OCI-LY3 (cell line): Measurements from ENCODE around the gene CASP8.

Experiments
- H2AFZ ChIP-seq: fragments of 200-600, 300-600 bp; shearing (Covaris generic); 2 replicates; pipeline ENCODE4 v1.6.0; 2014; ENCODE audit warnings: antibody characterized with exemption, low read depth, low read length
- H3K27ac ChIP-seq: fragments of 200-600, 300-600 bp; sonication (generic); 2 replicates; pipeline ENCODE4 v1.5.1; 2014; ENCODE audit warnings: mild to moderate bottlenecking, low read length, moderate library complexity, mixed read lengths
- H3K27me3 ChIP-seq: fragments of 200-600, 300-600 bp; sonication (generic); 2 replicates; pipeline ENCODE4 v1.6.1; 2014; ENCODE audit warnings: low read depth, low read length, mixed read lengths
- H3K36me3 ChIP-seq: fragments of 200-600, 300-600 bp; sonication (generic); replicated peaks from 2 replicates; pipeline ENCODE3; 2014; ENCODE audit warnings: low read depth, low read length, mixed read lengths
- H3K4me1 ChIP-seq: fragments of 300-600, 200-600 bp; sonication (generic); 2 replicates; pipeline ENCODE4 v1.6.1; 2014; ENCODE audit warnings: low read length, mixed read lengths
- H3K4me2 ChIP-seq: fragments of 200-600, 300-600 bp; sonication (generic); 2 replicates; pipeline ENCODE4 v1.6.1; 2014; ENCODE audit warnings: low read length, mixed read lengths
- H3K4me3 ChIP-seq: fragments of 300-600, 200-600 bp; sonication (generic); 2 replicates; pipeline ENCODE4 v1.5.1; 2014; ENCODE audit warnings: antibody characterized with exemption, mild to moderate bottlenecking, low read length, moderate library complexity
- H3K79me2 ChIP-seq: fragments of 300-600, 200-600 bp; shearing (Covaris generic); 2 replicates; pipeline ENCODE4 v1.6.1; 2014; ENCODE audit warnings: mild to moderate bottlenecking, low read length, mixed read lengths
- H3K9ac ChIP-seq: fragments of 300-600, 200-600 bp; shearing (Covaris generic); 2 replicates; pipeline ENCODE4 v1.6.0; 2014; ENCODE audit warnings: mild to moderate bottlenecking, low read length, moderate library complexity
- H3K9me3 ChIP-seq: fragments of 200-600, 300-600 bp; shearing (Covaris generic); 2 replicates; pipeline ENCODE4 v1.6.1; 2014; ENCODE audit warnings: low read length, mixed read lengths; ENCODE audit not compliant: insufficient read depth
- H4K20me1 ChIP-seq: fragments of 200-600, 300-600 bp; sonication (generic); 2 replicates; pipeline ENCODE4 v1.6.1; 2016; ENCODE audit warnings: low read length, mixed read lengths; ENCODE audit not compliant: insufficient read depth
- EZH2phosphoT487 ChIP-seq: fragments of 200-600 bp; shearing (Covaris generic); IDR thresholded peaks from 2 replicates; pipeline ENCODE4 v1.6.1; 2018; ENCODE audit warnings: antibody characterized with exemption, mixed run types, low read depth
- TF ChIP-seq, protein P1 (sequence below): fragments of 200-600, 300-600 bp; sonication (generic); IDR thresholded peaks from 2 replicates; pipeline ENCODE4 v1.5.1; 2014; ENCODE audit warnings: antibody characterized with exemption, low read length, low read depth

The CASP8 gene

DNA sequence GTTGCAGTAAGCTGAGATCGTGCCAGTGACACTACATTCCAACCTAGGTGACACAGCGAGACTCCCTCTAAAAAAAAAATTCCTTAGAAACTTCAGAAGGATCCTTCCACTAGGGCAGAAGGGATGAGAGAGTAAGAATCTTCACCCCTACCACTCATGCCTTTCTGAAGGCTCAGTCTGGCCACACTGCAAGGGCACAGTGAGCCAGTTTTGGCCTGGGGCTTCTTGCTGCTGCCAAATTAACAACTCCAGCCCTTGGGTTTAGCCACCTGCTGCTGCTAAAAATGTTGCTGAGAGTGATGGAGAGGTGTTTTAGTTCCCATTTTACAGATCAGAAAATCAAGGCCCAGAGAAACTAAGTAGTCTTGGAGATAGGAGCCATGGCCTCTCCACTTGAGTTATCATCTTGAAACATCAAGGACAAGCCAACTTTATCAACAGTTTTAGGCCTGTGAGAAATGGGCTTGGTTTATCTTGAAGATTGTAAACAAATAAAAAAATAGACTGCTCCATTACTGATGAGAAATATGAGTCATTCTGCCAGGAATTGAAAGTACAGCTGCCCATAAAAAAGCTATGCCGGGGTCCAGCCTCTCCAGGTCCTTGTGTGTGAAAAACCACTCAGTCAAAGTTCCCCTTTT is 31.9 kb upstream of the CASP8 start:
- no peaks in the 10 kb centered on the region for H4K20me1 ChIP-seq

GRCh38 chr2:201228912-201229290 is 31.4 kb upstream of the CASP8 start:
- peaks cover 6% of the 10 kb centered on the region for H3K79me2 ChIP-seq
- no peaks in the 10 kb centered on the region for H3K36me3 ChIP-seq
- H2AFZ ChIP-seq = peak overlapping the region; percentile 61; the same call in 1 of the 2 replicates
- H3K4me2 ChIP-seq = peak overlapping the region; percentile 58
- no peak overlapping the region for H3K27ac ChIP-seq
- no peaks in the 10 kb centered on the region for H3K9me3 ChIP-seq
- H3K4me1 ChIP-seq = peaks cover 26% of the 10 kb centered on the region
- no peak overlapping the region for H3K9ac ChIP-seq
- H3K27me3 ChIP-seq = no peaks in the 10 kb centered on the region
- no peak for TF ChIP-seq EZH2phosphoT487
- TF ChIP-seq, protein P1, sequence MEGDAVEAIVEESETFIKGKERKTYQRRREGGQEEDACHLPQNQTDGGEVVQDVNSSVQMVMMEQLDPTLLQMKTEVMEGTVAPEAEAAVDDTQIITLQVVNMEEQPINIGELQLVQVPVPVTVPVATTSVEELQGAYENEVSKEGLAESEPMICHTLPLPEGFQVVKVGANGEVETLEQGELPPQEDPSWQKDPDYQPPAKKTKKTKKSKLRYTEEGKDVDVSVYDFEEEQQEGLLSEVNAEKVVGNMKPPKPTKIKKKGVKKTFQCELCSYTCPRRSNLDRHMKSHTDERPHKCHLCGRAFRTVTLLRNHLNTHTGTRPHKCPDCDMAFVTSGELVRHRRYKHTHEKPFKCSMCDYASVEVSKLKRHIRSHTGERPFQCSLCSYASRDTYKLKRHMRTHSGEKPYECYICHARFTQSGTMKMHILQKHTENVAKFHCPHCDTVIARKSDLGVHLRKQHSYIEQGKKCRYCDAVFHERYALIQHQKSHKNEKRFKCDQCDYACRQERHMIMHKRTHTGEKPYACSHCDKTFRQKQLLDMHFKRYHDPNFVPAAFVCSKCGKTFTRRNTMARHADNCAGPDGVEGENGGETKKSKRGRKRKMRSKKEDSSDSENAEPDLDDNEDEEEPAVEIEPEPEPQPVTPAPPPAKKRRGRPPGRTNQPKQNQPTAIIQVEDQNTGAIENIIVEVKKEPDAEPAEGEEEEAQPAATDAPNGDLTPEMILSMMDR = peak; percentile 27
- peak overlapping the region; percentile 21; the same call in 1 of the 2 replicates for H3K4me3 ChIP-seq
- no peaks in the 10 kb centered on the region for H4K20me1 ChIP-seq

More for the DNA sequence above, 31.9 kb upstream of the CASP8 start:
- Histone ChIP-seq H3K27ac (no peak overlapping the region), H3K79me2 (peaks cover under 1% of the 10 kb centered on the region), H3K4me2 (peak overlapping the region; percentile 58), H3K9ac (no peak overlapping the region), H3K4me1 (peaks cover 31% of the 10 kb centered on the region), H3K4me3 (peak overlapping the region; percentile 21; the same call in 1 of the 2 replicates), H3K27me3 (no peaks in the 10 kb centered on the region), H3K36me3 (no peaks in the 10 kb centered on the region), H2AFZ (peak overlapping the region; percentile 61; the same call in 1 of the 2 replicates), H3K9me3 (no peaks in the 10 kb centered on the region)
- no peak for TF ChIP-seq EZH2phosphoT487
- TF ChIP-seq, protein P1 = no peak

DNA sequence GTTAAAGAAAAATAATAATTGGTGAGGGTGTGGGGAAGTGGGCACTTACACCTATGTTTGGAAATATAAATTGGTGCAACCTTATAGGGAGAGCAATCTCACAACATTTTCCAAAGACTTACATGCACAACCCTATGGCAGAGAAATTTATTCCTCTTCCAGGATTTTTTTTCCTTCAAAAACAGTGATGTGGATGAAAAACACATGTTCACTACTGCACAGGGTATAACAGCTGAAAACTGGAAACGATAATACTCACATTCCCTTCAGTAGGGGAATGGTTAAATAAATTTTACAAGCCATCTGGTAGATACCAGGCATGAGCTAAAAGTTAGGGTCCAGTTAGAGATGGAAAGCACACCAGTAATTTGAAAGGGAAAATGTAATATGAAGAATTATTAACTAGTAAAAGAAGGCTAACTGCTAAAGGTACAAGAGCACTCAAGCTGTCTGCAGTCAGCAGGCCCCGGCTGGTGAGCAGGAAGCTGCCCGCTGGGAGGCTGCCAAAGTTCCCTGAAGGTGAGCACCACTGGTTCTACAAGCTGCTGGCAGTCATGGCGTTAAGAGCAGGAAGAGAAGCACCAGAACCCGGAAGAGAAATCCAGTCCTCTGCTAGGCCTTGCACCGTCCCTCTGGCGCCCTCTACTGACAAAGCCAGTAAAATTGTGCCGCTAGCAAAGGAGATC is 28.4 kb upstream of the CASP8 start:
- Histone ChIP-seq H2AFZ (peak overlapping the region; percentile 41), H3K4me3 (peak overlapping the region; percentile 90), H3K4me2 (peak overlapping the region; percentile 71), H3K79me2 (peaks cover 36% of the 10 kb centered on the region), H3K4me1 (peaks cover 41% of the 10 kb centered on the region), H3K9ac (peak overlapping the region; percentile 61), H3K36me3 (peaks cover 7% of the 10 kb centered on the region), H3K9me3 (no peaks in the 10 kb centered on the region), H3K27ac (peak overlapping the region; percentile 34), H4K20me1 (peaks cover 17% of the 10 kb centered on the region), H3K27me3 (no peaks in the 10 kb centered on the region)
- TF ChIP-seq, protein P1 = peak; percentile 93
- TF ChIP-seq EZH2phosphoT487 = no peak

GRCh38 chr2:201232467-201232815 is 27.9 kb upstream of the CASP8 start:
- H3K4me3 ChIP-seq = peak overlapping the region; percentile 90
- peak overlapping the region; percentile 88 for H3K27ac ChIP-seq
- peaks cover 40% of the 10 kb centered on the region for H3K79me2 ChIP-seq
- peaks cover 17% of the 10 kb centered on the region for H4K20me1 ChIP-seq
- H3K9ac ChIP-seq = peak overlapping the region; percentile 42
- peaks cover 41% of the 10 kb centered on the region for H3K4me1 ChIP-seq
- TF ChIP-seq, protein P1 = no peak
- no peak for TF ChIP-seq EZH2phosphoT487
- H2AFZ ChIP-seq = no peak overlapping the region
- peaks cover 9% of the 10 kb centered on the region for H3K36me3 ChIP-seq
- H3K27me3 ChIP-seq = no peaks in the 10 kb centered on the region
- peak overlapping the region; percentile 71 for H3K4me2 ChIP-seq
- H3K9me3 ChIP-seq = no peaks in the 10 kb centered on the region
